IMR-90 (cell line): Measurements from ENCODE around the gene DVL3.

Source experiments
- CTCF ChIP-seq: conservative IDR thresholded peaks from 2 replicates; pipeline ENCODE4 v1.5.1; 2012; ENCODE audit warnings: mild to moderate bottlenecking, low read depth, low read length, improper control_type of control experiment
- RCOR1 ChIP-seq: IDR thresholded peaks from 2 replicates; pipeline ENCODE4 v1.6.1; 2012; ENCODE audit warnings: mild to moderate bottlenecking, low read length, improper control_type of control experiment; ENCODE audit not compliant: insufficient replicate concordance

GRCh38 chr3:184188080-184188479 lies 32.9 kb downstream of the DVL3 start:
- TF ChIP-seq CTCF (no peak), RCOR1 (no peak)
